Liver (tissue), 9 donors: ENCODE data around the gene BRIP1. TPM values are rescaled to one million over a fixed set of nuclear protein-coding genes. Genes with fewer than 3 reads are reported as not detected.

Experiments
- DNase-seq: peaks from one replicate; pipeline ENCODE4 v3.0.0-alpha.2; 2017; ENCODE audit warnings: low spot score
- H3K27ac ChIP-seq, 2 donors: one replicate each; pipeline ENCODE4 v1.7.0; 2013; ENCODE audit warnings: inconsistent platforms in 2 of 2, low read length in 2 of 2, control low read depth in 1 of 2, low read depth in 1 of 2, mild to moderate bottlenecking in 1 of 2
- H3K27me3 ChIP-seq, 4 donors: one replicate each; pipeline versions ENCODE4 v1.6.1 to v1.7.0; 2013; ENCODE audit warnings: low read length in 3 of 4, inconsistent platforms in 1 of 4, mild to moderate bottlenecking in 1 of 4, moderate library complexity in 1 of 4; ENCODE audit not compliant: control insufficient read depth in 4 of 4, insufficient read depth in 4 of 4
- H3K36me3 ChIP-seq, 4 donors: one replicate each; pipeline versions ENCODE4 v1.6.1 to v1.7.0; 2013; ENCODE audit warnings: low read length in 3 of 4, mild to moderate bottlenecking in 3 of 4, low read depth in 1 of 4, moderate library complexity in 1 of 4; ENCODE audit not compliant: control insufficient read depth in 4 of 4, insufficient read depth in 3 of 4
- H3K4me1 ChIP-seq, 4 donors: one replicate each; pipeline versions ENCODE4 v1.6.1 to v1.7.0; 2013; ENCODE audit warnings: low read length in 3 of 4, mild to moderate bottlenecking in 3 of 4, moderate library complexity in 1 of 4; ENCODE audit not compliant: control insufficient read depth in 4 of 4, insufficient read depth in 4 of 4
- H3K4me3 ChIP-seq, 3 donors: one replicate each; pipeline versions ENCODE4 v1.6.1 to v1.7.0; 2013; ENCODE audit warnings: low read length in 3 of 3, control low read depth in 1 of 3, low read depth in 1 of 3, mild to moderate bottlenecking in 1 of 3
- H3K9ac ChIP-seq, 2 donors: one replicate each; pipeline ENCODE4 v1.7.0; 2013; ENCODE audit warnings: low read length in 2 of 2, mild to moderate bottlenecking in 2 of 2, moderate library complexity in 2 of 2, control low read depth in 1 of 2, low read depth in 1 of 2
- H3K9me3 ChIP-seq, 4 donors: one replicate each; pipeline versions ENCODE4 v1.6.1 to v1.7.0; 2013; ENCODE audit warnings: low read length in 3 of 4; ENCODE audit not compliant: control insufficient read depth in 4 of 4
- EGR1 ChIP-seq, 2 donors: IDR thresholded peaks; 2 replicates each; pipeline ENCODE4 v1.6.1; 2016 to 2018; ENCODE audit warnings: antibody characterized with exemption in 2 of 2, low read depth in 2 of 2
- GABPA ChIP-seq, 2 donors: IDR thresholded peaks in 1 of 2; conservative IDR thresholded peaks in 1 of 2; 2 replicates each; pipeline ENCODE4 v1.6.1; 2016; ENCODE audit warnings: antibody characterized with exemption in 2 of 2, mild to moderate bottlenecking in 1 of 2, moderate library complexity in 1 of 2
- HNF4A ChIP-seq, 2 donors: conservative IDR thresholded peaks; 2 replicates each; pipeline ENCODE4 v1.6.1; 2016; ENCODE audit warnings: antibody characterized with exemption in 2 of 2, mild to moderate bottlenecking in 2 of 2
- HNF4G ChIP-seq: IDR thresholded peaks from 2 replicates; pipeline ENCODE4 v1.6.1; 2016; ENCODE audit warnings: antibody characterized with exemption
- NR2F2 ChIP-seq: IDR thresholded peaks from 2 replicates; pipeline ENCODE4 v1.6.1; 2016; ENCODE audit warnings: antibody characterized with exemption
- RAD21 ChIP-seq, 2 donors: IDR thresholded peaks; 2 replicates each; pipeline ENCODE4 v1.6.1; 2016; ENCODE audit warnings: antibody characterized with exemption in 2 of 2, mild to moderate bottlenecking in 2 of 2
- RXRA ChIP-seq, 2 donors: IDR thresholded peaks; 2 replicates each; pipeline ENCODE4 v1.6.1; 2017 to 2018; ENCODE audit warnings: antibody characterized with exemption in 2 of 2, mild to moderate bottlenecking in 1 of 2
- TAF1 ChIP-seq: conservative IDR thresholded peaks from 2 replicates; pipeline ENCODE4 v1.6.1; 2016; ENCODE audit warnings: antibody characterized with exemption, mild to moderate bottlenecking
- YY1 ChIP-seq: IDR thresholded peaks from 2 replicates; pipeline ENCODE4 v1.6.1; 2016; ENCODE audit warnings: antibody characterized with exemption, mild to moderate bottlenecking
- WGBS: extraction: QIAGEN DNeasy Blood & Tissue Kit; methylation state at CpG from one replicate; pipeline ENCODE4 v1.1.7; 2013; 5-methylcytosine and 5-hydroxymethylcytosine counted together
- polyA plus RNA-seq, 2 donors: library from polyadenylated mRNA; stranded (reverse) in 1 of 2; unstranded in 1 of 2; fragments of 200-250 nt in 1 of 2; fragments of >200 nt in 1 of 2; fragmentation: Nextera tagmentation in 1 of 2; extraction: Ambion mirVana in 1 of 2; gene quantifications; one replicate each; pipeline versions ENCODE4 v1.2.1 to v1.2.3, GENCODE V29; 2013 to 2015
- total RNA-seq, 2 donors: library from RNA; depleted of rRNA; stranded (reverse); fragments of >200 nt; gene quantifications; one replicate each; pipeline ENCODE4 v1.2.3, GENCODE V29; 2014
- TF ChIP-seq, protein P1 (sequence below): IDR thresholded peaks from 2 replicates; pipeline ENCODE4 v1.6.1; 2016; ENCODE audit warnings: antibody characterized with exemption
- TF ChIP-seq, protein P2 (sequence below): IDR thresholded peaks from 2 replicates; pipeline ENCODE4 v1.6.1; 2016; ENCODE audit warnings: antibody characterized with exemption, mild to moderate bottlenecking
- TF ChIP-seq, protein P3 (sequence below): fragments of 150-350 bp; IDR thresholded peaks from 2 replicates; pipeline ENCODE4 v1.5.1; 2017; ENCODE audit warnings: improper control_type of control experiment, low read depth, low read length; ENCODE audit not compliant: missing input control
- donor health status: healthy.
- donor health status: healthy.
- donor health status: healthy.
- donor health status: healthy.
- donor health status: healthy.

The BRIP1 gene
- total and polyA plus RNA-seq, 4 donors = 0.24 to 10.3 (median 0.90) TPM

DNA sequence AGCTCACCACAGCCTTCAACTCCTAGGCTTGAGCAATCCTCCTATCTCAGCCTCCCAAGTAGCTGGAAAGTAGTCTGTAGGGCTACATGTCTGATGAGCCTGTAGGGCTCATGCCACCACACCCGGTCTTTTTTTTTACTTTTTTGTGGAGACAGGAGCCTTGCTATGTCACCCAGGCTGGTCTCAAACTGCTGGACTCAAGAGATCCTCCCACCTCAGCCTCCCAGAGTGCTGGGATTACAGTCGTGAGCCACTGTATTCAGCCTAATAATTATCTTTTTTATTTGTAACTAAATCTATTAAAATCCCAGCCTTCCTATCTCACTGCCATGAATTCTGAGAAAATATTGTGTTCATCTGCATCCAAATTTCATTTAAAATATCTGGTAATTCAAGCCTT, 15.1 kb downstream of the BRIP1 start:
- Histone ChIP-seq H3K9me3 (no peaks in the 10 kb centered on the region), H3K27ac (no peak overlapping the region), H3K9ac (no peak overlapping the region), H3K27me3 (no peaks in the 10 kb centered on the region), H3K4me3 (no peak overlapping the region), H3K4me1 (no peaks in the 10 kb centered on the region), H3K36me3 (no peaks in the 10 kb centered on the region)
- TF ChIP-seq, protein P1, sequence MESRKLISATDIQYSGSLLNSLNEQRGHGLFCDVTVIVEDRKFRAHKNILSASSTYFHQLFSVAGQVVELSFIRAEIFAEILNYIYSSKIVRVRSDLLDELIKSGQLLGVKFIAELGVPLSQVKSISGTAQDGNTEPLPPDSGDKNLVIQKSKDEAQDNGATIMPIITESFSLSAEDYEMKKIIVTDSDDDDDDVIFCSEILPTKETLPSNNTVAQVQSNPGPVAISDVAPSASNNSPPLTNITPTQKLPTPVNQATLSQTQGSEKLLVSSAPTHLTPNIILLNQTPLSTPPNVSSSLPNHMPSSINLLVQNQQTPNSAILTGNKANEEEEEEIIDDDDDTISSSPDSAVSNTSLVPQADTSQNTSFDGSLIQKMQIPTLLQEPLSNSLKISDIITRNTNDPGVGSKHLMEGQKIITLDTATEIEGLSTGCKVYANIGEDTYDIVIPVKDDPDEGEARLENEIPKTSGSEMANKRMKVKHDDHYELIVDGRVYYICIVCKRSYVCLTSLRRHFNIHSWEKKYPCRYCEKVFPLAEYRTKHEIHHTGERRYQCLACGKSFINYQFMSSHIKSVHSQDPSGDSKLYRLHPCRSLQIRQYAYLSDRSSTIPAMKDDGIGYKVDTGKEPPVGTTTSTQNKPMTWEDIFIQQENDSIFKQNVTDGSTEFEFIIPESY = no peak
- TF ChIP-seq RXRA (IDR thresholded peaks at IDR 0.05) = no peak
- TF ChIP-seq, protein P2, sequence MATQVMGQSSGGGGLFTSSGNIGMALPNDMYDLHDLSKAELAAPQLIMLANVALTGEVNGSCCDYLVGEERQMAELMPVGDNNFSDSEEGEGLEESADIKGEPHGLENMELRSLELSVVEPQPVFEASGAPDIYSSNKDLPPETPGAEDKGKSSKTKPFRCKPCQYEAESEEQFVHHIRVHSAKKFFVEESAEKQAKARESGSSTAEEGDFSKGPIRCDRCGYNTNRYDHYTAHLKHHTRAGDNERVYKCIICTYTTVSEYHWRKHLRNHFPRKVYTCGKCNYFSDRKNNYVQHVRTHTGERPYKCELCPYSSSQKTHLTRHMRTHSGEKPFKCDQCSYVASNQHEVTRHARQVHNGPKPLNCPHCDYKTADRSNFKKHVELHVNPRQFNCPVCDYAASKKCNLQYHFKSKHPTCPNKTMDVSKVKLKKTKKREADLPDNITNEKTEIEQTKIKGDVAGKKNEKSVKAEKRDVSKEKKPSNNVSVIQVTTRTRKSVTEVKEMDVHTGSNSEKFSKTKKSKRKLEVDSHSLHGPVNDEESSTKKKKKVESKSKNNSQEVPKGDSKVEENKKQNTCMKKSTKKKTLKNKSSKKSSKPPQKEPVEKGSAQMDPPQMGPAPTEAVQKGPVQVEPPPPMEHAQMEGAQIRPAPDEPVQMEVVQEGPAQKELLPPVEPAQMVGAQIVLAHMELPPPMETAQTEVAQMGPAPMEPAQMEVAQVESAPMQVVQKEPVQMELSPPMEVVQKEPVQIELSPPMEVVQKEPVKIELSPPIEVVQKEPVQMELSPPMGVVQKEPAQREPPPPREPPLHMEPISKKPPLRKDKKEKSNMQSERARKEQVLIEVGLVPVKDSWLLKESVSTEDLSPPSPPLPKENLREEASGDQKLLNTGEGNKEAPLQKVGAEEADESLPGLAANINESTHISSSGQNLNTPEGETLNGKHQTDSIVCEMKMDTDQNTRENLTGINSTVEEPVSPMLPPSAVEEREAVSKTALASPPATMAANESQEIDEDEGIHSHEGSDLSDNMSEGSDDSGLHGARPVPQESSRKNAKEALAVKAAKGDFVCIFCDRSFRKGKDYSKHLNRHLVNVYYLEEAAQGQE = no peak
- no peak for TF ChIP-seq YY1
- TF ChIP-seq, protein P3, sequence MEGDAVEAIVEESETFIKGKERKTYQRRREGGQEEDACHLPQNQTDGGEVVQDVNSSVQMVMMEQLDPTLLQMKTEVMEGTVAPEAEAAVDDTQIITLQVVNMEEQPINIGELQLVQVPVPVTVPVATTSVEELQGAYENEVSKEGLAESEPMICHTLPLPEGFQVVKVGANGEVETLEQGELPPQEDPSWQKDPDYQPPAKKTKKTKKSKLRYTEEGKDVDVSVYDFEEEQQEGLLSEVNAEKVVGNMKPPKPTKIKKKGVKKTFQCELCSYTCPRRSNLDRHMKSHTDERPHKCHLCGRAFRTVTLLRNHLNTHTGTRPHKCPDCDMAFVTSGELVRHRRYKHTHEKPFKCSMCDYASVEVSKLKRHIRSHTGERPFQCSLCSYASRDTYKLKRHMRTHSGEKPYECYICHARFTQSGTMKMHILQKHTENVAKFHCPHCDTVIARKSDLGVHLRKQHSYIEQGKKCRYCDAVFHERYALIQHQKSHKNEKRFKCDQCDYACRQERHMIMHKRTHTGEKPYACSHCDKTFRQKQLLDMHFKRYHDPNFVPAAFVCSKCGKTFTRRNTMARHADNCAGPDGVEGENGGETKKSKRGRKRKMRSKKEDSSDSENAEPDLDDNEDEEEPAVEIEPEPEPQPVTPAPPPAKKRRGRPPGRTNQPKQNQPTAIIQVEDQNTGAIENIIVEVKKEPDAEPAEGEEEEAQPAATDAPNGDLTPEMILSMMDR = no peak
- TF ChIP-seq EGR1 (IDR thresholded peaks at IDR 0.05; ENCODE audit: low read depth in 2 of 2) = no peak
- TF ChIP-seq HNF4G = no peak
- WGBS = 91% methylated on average over 2 of the region's 2 CpGs
- no peak for DNase-seq

- no peaks in the 10 kb centered on the region for H3K4me1 ChIP-seq
- H3K9me3 ChIP-seq = no peaks in the 10 kb centered on the region
- H3K27ac ChIP-seq = no peak overlapping the region
- 97% methylated on average over 3 of the region's 3 CpGs for WGBS
- TF ChIP-seq HNF4A (conservative IDR thresholded peaks at IDR 0.05) (no peak), NR2F2 (no peak), TAF1 (no peak), GABPA (IDR thresholded peaks at IDR 0.05 in 1 of 2, conservative IDR thresholded peaks at IDR 0.05 in 1 of 2) (no peak), RAD21 (IDR thresholded peaks at IDR 0.05) (no peak), EGR1 (IDR thresholded peaks at IDR 0.05; ENCODE audit: low read depth in 2 of 2) (no peak)
- TF ChIP-seq, protein P3 = no peak
- TF ChIP-seq, protein P1 = no peak
- no peak for DNase-seq
- H3K9ac ChIP-seq = no peak overlapping the region
- no peaks in the 10 kb centered on the region for H3K27me3 ChIP-seq
- H3K4me3 ChIP-seq = no peak overlapping the region
- H3K36me3 ChIP-seq = no peaks in the 10 kb centered on the region
Observed at GRCh38 chr17:61847659-61848058, 15.7 kb downstream of the BRIP1 start.
